ENCODE measurements around the gene UROC1.

The UROC1 gene

DNA sequence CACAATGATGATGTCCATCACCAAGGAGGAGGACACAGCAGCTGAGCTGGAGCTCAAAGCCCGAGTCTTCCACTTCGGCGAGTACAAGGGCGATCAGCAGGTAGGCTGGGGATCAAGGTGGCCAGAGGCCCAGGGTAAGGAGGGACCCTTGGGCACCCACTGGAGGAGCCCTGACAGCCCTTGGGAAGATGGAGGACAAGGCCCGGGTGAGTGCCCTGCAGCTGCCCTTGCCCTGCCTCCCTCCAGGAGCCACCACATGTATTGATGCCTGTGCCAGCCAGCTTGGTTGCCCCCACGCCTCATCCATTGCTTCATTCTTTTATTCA is 84.5 kb downstream of the UROC1 start:
- no peak for DNase-seq (ENCODE audit: extremely low spot score)
- CTCF ChIA-PET: interaction anchor here (1.2 to 4.0 kb wide), 2 partner anchors 9 to 13 kb away, joined by 3 to 14 read pairs; no protein-coding TSS in a partner anchor
- TF ChIP-seq, protein P1, sequence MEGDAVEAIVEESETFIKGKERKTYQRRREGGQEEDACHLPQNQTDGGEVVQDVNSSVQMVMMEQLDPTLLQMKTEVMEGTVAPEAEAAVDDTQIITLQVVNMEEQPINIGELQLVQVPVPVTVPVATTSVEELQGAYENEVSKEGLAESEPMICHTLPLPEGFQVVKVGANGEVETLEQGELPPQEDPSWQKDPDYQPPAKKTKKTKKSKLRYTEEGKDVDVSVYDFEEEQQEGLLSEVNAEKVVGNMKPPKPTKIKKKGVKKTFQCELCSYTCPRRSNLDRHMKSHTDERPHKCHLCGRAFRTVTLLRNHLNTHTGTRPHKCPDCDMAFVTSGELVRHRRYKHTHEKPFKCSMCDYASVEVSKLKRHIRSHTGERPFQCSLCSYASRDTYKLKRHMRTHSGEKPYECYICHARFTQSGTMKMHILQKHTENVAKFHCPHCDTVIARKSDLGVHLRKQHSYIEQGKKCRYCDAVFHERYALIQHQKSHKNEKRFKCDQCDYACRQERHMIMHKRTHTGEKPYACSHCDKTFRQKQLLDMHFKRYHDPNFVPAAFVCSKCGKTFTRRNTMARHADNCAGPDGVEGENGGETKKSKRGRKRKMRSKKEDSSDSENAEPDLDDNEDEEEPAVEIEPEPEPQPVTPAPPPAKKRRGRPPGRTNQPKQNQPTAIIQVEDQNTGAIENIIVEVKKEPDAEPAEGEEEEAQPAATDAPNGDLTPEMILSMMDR (IDR thresholded peaks at IDR 0.05; ENCODE audit: control extremely low read depth, extremely low read depth, low read depth, missing control alignments): no peak
- POLR2A ChIA-PET: no interaction called here

DNA sequence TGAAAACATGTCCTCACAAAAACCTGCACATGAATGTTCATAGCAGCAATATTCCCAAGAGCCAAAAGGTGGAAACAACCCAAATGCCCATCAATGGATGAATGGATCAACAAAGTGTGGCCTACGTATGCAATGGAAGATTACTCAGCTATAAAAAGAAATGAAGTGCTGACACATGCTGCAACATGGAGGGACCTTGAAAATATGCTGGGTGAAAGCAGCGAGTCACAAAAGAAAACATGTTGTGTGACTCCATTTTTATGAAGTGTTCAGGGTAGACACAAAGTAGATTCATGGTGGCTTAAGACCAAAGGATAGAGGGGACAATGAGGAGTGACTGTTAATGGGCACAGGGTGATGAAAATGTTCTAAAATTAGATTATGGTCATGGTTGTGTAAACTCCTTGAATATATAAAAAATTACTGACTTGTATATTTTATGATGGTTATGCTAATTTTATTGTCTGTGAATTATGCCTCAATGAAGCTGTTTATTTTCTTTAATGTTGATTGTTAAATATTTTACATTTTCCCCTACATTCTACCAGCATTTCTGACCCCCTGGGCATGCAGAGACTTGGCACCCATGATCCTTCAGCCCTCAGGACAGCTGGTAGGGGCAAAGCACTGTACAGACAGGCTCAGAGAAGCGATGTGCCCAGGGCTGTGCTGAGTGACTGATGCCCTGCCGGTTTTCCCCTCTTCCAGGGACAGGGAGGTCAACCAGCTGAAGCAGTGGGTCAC is 85.0 kb downstream of the UROC1 start:
- TF ChIP-seq, protein P1 (IDR thresholded peaks at IDR 0.05; ENCODE audit: control extremely low read depth, extremely low read depth, low read depth, missing control alignments): no peak
- POLR2A ChIA-PET: no interaction called here
- CTCF ChIA-PET: interaction anchor here (1.2 kb wide), 1 partner anchor 9 kb away, joined by 3 read pairs; no protein-coding TSS in a partner anchor
- DNase-seq (ENCODE audit: extremely low spot score): no peak
